ENCODE measurements around the gene TCFL5.

Gene TCFL5

DNA sequence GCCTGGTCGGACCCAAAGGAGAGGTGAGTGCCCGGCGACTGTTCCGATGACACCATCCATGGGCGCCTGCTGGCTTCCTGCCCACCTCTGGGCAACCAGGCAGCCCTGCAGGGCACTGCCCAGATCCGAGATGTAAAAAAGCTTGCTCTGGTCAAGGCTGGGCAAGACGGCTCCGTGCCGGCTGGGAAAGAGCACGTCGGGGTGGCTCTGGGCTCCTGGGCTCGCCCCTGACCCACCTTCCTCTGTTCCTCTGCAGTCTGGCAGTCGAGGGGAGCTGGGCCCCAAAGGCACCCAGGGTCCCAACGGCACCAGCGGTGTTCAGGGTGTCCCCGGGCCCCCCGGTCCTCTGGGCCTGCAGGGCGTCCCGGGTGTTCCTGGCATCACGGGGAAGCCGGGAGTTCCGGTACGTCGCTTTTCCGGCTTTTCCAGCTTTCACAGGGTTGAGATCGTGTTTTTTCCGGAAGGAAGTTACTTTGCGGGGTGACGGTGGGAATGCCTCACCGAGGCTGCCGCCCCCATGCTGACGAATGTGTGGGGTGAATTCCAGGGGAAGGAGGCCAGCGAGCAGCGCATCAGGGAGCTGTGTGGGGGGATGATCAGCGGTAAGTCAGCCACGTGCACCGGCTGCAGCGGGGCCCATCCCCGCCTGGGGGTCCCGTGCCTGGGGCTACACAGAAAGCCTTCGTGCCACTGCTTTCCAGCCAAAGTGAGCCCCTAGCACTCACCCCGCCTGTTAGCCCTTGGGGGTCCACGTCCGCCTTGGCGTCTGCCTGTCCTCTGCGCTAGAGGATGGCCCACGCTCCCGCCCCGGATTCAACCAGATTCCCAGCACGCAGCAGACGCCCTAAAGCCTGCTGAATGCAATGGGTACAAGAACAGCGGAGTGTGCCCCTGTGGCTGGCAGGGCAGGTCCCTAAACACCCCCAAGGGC lies 25.4 kb downstream of the TCFL5 start:
- Histone ChIP-seq H3K36me3 (ENCODE audit: control insufficient read depth, insufficient read depth, low read length) (no peaks in the 10 kb centered on the region), H3K27me3 (ENCODE audit: control insufficient read depth, insufficient read depth, low read length) (no peaks in the 10 kb centered on the region), H3K9ac (no peak overlapping the region), H3K4me2 (ENCODE audit: low read length) (no peak overlapping the region), H3K27ac (no peak overlapping the region), H3K79me2 (no peaks in the 10 kb centered on the region), H3K4me3 (ENCODE audit: low read depth, low read length) (no peak overlapping the region), H3K9me3 (ENCODE audit: control insufficient read depth, low read length) (no peaks in the 10 kb centered on the region), H3K4me1 (no peaks in the 10 kb centered on the region), H2AFZ (no peak overlapping the region)
- no peak for TF ChIP-seq CTCF (IDR thresholded peaks at IDR 0.05)

GRCh38 chr20:62834967-62835730 lies 26.5 kb downstream of the TCFL5 start:
- Histone ChIP-seq H3K36me3 (ENCODE audit: control insufficient read depth, insufficient read depth, low read length) (no peaks in the 10 kb centered on the region), H3K4me2 (ENCODE audit: low read length) (no peak overlapping the region), H2AFZ (no peak overlapping the region), H3K79me2 (no peaks in the 10 kb centered on the region), H3K27ac (no peak overlapping the region), H3K9me3 (ENCODE audit: control insufficient read depth, low read length) (no peaks in the 10 kb centered on the region), H3K4me1 (no peaks in the 10 kb centered on the region), H3K4me3 (ENCODE audit: low read depth, low read length) (no peak overlapping the region), H3K27me3 (ENCODE audit: control insufficient read depth, insufficient read depth, low read length) (no peaks in the 10 kb centered on the region), H3K9ac (no peak overlapping the region)
- no peak for TF ChIP-seq CTCF (IDR thresholded peaks at IDR 0.05)

GRCh38 chr20:62832951-62833391 lies 28.7 kb downstream of the TCFL5 start:
- no peaks in the 10 kb centered on the region for H3K9me3 ChIP-seq (ENCODE audit: control insufficient read depth, low read length)
- TF ChIP-seq CTCF (IDR thresholded peaks at IDR 0.05), result no peak
- no peaks in the 10 kb centered on the region for H3K4me1 ChIP-seq
- H3K27ac ChIP-seq, result no peak overlapping the region
- H2AFZ ChIP-seq, result no peak overlapping the region
- H3K79me2 ChIP-seq, result no peaks in the 10 kb centered on the region
- no peak overlapping the region for H3K9ac ChIP-seq
- H3K4me2 ChIP-seq (ENCODE audit: low read length), result no peak overlapping the region
- H3K27me3 ChIP-seq (ENCODE audit: control insufficient read depth, insufficient read depth, low read length), result no peaks in the 10 kb centered on the region
- H3K36me3 ChIP-seq (ENCODE audit: control insufficient read depth, insufficient read depth, low read length), result no peaks in the 10 kb centered on the region
- H3K4me3 ChIP-seq (ENCODE audit: low read depth, low read length), result no peak overlapping the region

- H3K79me2 ChIP-seq, result no peaks in the 10 kb centered on the region
- no peak overlapping the region for H3K4me2 ChIP-seq (ENCODE audit: low read length)
- H3K4me1 ChIP-seq, result no peaks in the 10 kb centered on the region
- no peak overlapping the region for H3K4me3 ChIP-seq (ENCODE audit: low read depth, low read length)
- no peaks in the 10 kb centered on the region for H3K27me3 ChIP-seq (ENCODE audit: control insufficient read depth, insufficient read depth, low read length)
- H2AFZ ChIP-seq, result no peak overlapping the region
- H3K27ac ChIP-seq, result no peak overlapping the region
- H3K36me3 ChIP-seq (ENCODE audit: control insufficient read depth, insufficient read depth, low read length), result no peaks in the 10 kb centered on the region
- no peak overlapping the region for H3K9ac ChIP-seq
- TF ChIP-seq CTCF (IDR thresholded peaks at IDR 0.05), result no peak
- no peaks in the 10 kb centered on the region for H3K9me3 ChIP-seq (ENCODE audit: control insufficient read depth, low read length)
These were observed 29.3 kb downstream of the TCFL5 start for GRCh38 chr20:62832212-62832922.

Data from parathyroid adenoma (tissue), 2 donors.